Stimulated activated CD8-positive, alpha-beta memory T cell treated with anti-CD3 and anti-CD28 coated beads, Interleukin-7, amount 100 ng/mL, for 48 hours (primary cell): ENCODE measurements around the gene CHRDL2.

Source experiments
- DNase-seq, 2 donors: peaks; one replicate each; pipeline ENCODE4 v3.0.0-alpha.2; 2020; ENCODE audit warnings: low read depth in 1 of 2; ENCODE audit errors: extremely low read depth in 1 of 2

Gene CHRDL2

GRCh38 chr11:74749127-74749964, 18.1 kb upstream of the CHRDL2 start:
- peak in 1 of 2 donors; percentile 33 for DNase-seq

GRCh38 chr11:74748211-74749126, 17.2 kb upstream of the CHRDL2 start, which contains the start of gene RNF169:
Gene RNF169 (plus strand): TSS chr11:74748849. CDS start chr11:74748881, 32 bp downstream.
- DNase-seq = peak; percentile 72 to 89

GRCh38 chr11:74746868-74747267, 15.6 kb upstream of the CHRDL2 start:
- no peak for DNase-seq

- no peak for DNase-seq
Observed at GRCh38 chr11:74744277-74744676, 13.1 kb upstream of the CHRDL2 start.

- no peak for DNase-seq
Observed at GRCh38 chr11:74743640-74744039, 12.4 kb upstream of the CHRDL2 start.

GRCh38 chr11:74742070-74742469, 10.8 kb upstream of the CHRDL2 start:
- DNase-seq = no peak

GRCh38 chr11:74739546-74740270, 8.5 kb upstream of the CHRDL2 start:
- DNase-seq = no peak

- no peak for DNase-seq
Observed at GRCh38 chr11:74736031-74736430, 4.8 kb upstream of the CHRDL2 start.

- no peak for DNase-seq
Observed at GRCh38 chr11:74735365-74735928, 4.2 kb upstream of the CHRDL2 start.

GRCh38 chr11:74734559-74734925, 3.3 kb upstream of the CHRDL2 start:
- no peak for DNase-seq

- DNase-seq = no peak
Observed at GRCh38 chr11:74730571-74731260, 510 bp downstream of the CHRDL2 start.

GRCh38 chr11:74729397-74729796, 1.8 kb downstream of the CHRDL2 start:
- DNase-seq = no peak

GRCh38 chr11:74726547-74727182, 4.6 kb downstream of the CHRDL2 start:
- DNase-seq = peak in 1 of 2 donors; percentile 31

- DNase-seq = no peak
Observed at GRCh38 chr11:74725701-74726100, 5.5 kb downstream of the CHRDL2 start.

GRCh38 chr11:74723511-74723910, 7.7 kb downstream of the CHRDL2 start:
- no peak for DNase-seq

- no peak for DNase-seq
Observed at GRCh38 chr11:74721479-74721835, 9.8 kb downstream of the CHRDL2 start.

GRCh38 chr11:74720596-74721478, 10.4 kb downstream of the CHRDL2 start:
- DNase-seq = no peak

- DNase-seq = no peak
Observed at GRCh38 chr11:74719011-74719410, 12.2 kb downstream of the CHRDL2 start.
